ENCODE results near the gene ANKRD11.

The ANKRD11 gene

DNA sequence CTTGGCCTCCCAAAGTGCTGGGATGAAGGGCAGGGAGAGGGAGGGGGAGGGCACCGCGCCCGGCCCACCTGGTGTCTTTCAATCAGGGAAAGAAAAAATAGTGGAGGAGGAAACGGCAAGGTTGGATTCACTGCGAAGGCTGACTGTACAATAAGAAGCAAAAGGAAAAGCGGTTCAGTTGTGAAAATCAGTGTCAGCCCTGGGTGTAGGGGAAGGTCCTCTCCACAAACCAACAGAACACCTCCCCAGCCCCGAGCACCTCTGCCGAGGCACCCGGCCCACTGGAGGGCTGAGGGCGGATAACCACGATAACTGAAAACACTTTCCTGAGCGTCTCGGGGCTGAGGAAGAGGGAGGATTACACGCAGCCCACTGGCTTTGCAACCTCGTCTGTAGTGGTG is 16.4 kb upstream of the ANKRD11 start:
- peak; percentile 43 for DNase-seq (ENCODE audit: low read depth)

DNA sequence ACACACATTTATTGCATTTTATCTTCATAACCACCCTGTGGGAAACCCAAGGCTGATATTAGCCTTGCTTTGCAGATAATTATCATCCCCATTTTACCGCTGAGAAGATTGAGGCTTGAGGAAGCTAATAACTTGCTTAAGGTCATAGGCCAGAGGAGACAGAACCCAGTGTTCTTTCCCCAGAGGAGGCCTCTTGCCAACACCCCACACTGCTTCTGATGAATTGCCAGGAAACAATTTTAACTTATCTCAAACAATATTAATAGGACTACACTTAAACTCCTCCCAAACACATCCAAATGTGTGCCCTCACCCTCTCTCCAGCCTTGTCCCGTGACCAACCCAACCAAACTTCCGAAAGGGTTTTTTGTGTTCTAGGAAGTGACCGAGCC is 15.7 kb upstream of the ANKRD11 start:
- peak; percentile 45 for DNase-seq (ENCODE audit: low read depth)

DNA sequence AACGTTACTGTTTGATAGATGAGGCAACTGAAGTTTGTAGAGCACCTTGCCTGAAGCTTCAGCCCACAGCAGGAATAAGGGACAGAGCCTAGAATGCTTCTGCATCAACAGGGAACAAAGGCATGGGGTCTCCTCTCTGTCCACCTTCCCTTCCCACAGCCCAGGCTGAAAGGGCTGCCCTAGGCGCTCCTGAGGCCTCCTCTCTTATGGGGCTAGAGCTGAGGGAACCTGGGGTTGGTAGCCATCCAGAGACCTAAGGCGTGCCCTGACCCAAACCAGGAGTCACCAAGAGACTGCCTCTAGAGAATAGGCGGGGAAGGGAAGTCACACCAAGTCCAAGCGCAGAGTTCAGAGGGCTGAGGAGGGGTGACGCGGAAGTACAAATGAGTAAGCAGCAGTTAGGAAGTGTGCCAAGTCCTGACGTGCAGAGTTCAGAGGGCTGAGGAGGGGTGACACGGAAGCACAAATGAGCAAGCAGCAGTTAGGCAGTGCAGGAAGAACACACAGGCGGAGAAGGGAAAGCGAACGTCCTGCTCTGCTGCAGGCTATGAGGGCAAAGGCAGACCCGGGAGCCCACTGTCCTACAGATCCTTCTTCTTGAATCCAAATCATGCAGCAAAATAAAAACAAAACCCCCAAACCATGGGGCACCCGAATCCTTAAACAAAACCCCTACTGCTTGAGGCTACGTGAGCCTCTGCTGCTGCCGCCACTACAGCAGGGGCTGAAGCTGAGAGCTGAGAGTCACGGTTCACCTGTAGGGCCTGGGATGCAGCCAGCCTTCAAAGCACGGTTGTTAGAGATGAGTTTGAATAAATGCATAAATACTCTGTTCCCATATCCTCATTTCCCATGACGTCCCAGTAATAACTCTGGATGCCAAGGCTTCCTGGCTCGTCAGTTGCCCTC is 15.1 kb upstream of the ANKRD11 start:
- peak; percentile 94 for DNase-seq (ENCODE audit: low read depth)

DNA sequence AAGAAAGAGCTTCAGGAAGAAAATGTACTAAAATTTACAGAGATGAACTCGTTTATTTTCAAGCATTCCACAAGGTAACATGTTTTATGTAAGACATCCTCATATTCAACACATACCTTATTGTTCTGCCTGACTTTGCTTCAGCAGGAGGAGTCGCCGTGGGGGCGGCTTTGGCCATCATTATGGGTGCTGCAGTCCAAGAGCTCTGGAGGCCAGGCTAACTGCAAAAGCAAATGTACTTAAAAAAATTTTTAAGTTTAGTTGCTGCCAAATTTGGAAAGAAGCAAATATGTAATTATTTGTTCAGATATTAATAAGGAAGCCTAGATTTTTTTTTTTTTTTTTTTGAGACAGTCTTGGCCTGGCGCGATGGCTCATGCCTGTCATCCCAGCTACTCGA is 13.7 kb upstream of the ANKRD11 start:
- DNase-seq (ENCODE audit: low read depth): no peak

DNA sequence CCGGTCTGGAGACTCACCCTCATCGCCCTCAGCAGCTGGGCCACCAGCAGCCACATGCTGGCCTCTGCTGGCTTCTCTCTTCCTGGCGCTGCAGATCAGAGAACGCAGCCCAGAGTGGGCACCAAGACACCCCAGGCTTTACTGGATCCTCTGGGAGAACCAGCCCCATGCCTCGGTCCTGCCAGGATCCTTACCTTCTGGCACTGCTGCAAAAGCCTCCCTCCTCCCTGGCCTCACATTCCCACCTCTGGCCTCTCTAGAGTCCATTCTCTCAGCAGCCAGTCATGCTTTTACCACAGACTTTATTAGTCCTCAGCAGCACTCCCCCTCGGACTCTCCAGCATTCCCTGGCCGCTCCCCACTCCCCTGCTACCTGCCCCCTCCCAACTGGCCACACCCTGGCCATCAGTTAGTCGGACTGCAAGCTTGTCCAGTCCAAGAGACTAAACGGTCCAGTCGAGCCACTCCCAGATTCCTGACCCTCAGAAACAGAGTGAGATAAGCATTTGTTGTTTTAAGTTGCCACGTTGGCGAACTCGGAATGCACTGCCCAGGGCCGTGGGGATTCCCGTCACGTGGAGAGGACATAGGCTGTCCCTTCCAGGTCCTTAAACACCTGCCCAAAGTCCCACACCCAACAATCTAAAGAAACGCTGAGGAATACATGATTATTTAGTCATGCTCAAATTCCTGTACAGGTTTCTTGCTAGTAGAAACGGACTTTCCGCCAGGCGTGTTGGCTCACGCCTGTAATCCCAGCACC is 11.9 kb upstream of the ANKRD11 start:
- DNase-seq (ENCODE audit: low read depth): peak; percentile 63

DNA sequence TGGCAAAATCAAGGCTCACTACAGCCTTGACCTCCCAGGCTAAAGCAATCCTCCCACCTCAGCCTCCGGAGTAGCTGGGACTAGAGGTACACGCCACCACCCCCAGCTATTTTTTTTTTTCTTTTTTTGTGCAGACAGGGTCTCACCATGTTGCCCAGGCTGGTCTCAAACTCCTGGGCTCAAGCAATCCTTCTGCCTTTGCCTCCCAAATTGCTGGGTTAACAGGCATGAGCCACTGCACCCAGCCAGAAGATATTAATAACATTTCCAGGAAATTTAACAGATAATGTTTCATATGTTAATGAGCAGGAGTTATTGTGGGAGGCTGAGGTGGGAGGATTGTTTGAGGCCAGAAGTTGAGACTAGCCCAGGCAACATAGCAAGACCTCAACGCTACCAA is 9.4 kb upstream of the ANKRD11 start:
- no peak for DNase-seq (ENCODE audit: low read depth)

DNA sequence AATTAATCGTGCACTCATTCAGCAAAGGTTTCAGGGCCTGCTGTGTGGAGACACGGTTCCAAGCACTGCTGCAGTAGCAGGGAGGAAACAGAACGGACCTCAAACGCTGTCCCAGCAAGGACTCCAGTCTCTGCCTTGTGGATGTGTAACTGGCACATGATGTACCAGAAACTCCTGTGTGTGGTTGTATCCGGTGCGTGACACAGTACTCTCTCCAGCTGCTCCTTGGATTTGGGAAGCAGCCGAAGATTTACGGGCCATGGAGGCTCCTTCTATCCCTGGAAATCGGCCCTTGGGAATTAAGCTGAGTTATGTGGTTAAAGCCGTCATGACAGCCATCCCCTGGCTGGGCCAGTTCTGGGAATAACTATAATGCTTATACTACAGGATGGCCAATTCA is 8.5 kb upstream of the ANKRD11 start:
- DNase-seq (ENCODE audit: low read depth): no peak

DNA sequence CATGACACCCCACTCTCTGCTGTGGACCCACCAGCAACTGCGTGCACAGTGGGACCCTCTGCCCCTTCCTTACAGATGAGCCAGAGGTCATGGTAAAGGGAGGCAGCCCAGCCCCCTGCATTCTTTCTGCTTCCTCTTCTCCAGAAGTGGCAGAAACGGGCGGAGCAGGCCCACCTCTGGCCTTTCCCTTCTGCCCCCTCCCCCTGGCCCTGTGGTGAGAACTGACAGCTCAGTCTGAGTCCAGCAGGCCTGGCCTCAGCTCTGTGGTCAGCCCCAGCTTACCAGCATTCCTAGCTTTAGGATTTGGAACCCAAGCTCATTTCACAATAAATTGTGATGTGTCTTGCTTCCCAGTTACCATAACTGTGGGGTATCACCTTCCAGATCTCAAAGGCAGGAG is 4.8 kb upstream of the ANKRD11 start:
- DNase-seq (ENCODE audit: low read depth): peak; percentile 95

DNA sequence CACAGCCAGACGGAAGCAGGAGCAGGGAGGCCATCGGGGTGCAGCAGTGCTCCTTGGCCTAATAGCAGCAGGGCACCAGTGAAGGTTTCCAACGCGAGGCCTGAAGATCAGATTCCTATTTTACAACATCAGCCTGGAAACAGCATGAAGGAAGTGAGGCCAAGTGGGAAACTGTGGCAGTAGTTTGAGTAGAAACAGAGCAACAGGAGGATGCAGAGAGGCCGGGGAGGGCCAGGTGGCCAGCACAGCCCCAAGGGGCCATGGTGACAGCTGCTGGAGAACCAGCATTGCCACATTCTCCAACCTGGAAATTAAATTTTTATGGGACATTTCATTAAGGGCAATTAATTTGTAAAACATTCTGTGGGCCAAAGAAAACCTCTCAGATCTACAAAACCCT is 3.4 kb upstream of the ANKRD11 start:
- no peak for DNase-seq (ENCODE audit: low read depth)

DNA sequence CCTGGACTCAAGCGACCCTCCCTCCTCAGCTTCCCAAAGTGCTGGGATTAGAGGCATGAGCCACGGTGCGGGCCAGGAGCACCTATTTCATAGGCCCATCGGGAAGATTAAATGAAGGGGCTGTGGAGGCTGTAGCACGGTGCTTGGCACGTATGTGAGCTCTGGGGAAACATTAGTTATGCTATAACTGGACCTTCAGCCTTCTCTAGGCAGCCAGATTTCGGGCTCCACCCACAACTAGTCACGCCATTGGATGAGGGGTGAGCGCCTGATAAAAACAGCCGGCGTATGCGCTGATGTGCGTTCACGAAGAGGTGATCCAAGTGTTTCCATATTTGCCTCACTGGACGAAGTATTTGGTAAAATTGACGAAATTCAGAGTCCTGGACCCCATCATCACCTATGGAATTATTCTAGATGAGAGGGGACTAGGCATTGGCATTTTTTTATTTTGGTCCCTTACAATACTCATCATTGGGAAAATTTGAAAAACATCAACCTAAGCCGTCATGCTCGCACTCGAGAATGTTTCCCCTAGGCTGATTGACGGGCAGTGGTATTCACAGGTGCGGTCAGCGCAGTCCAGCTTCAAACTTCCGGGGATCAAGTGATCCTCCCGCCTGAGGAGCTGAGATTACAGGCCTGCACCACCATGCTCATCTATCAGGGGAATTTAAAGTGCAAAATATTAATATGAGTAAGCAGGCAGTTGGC is 1.8 kb upstream of the ANKRD11 start:
- DNase-seq (ENCODE audit: low read depth): no peak

DNA sequence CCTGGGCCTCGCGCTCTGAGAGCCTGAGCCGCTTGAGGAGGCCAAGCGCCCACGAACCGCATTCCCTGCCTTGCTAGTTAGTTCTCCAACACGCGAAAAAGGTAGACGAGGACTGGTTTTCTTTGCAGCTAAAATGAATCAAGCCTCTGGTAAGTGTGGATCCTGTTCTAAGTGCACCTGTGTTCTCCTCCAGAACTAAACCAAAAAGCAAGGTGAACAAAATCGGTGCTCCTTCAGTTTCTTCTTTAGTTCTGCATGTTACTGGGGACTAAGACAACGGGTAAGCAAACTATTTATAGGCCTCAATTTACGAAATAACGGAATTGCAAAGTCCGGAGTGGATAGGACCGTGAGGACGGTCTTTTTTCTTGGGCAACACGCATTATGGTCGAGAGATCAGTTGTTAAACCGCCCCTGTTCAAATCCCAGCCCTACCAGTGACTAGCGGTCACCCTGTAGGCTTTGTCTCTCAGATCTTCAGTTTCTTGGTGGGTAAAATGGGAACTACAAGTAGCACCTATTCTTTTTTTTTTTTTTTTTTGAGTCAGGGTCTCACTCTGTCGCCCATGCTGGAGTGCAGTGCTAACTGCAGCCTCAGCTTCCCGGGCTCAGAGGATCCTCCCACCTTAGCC is 993 bp upstream of the ANKRD11 start:
- peak; percentile 50 for DNase-seq (ENCODE audit: low read depth)

DNA sequence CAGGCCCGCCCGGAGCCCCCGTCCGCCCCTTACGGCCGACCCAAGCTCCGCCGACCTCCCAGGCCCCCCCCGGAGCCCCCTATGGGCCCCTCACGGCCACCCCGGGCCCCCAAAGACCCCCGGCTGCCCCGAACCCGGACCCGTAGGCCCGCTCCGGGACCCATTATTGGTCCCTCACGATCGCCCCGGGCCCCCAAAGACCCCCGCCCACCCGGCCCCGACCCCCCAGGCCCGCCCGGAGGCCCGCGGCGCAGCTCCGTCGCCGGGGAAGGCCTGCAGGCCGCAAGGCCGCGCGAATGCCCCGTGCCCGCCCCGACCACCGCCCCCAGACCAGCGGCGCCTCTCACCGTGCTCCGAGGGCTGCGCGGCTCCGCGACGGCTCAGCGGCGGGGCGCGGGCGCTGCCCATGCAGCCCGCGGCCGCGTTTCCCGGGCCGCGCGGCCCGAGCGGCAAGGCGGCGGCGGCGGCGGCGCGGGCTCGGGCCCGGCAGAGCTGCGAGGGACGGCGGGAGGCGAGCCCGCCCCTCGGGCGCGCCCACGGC is 393 bp downstream of the ANKRD11 start:
- no peak for DNase-seq (ENCODE audit: low read depth)

DNA sequence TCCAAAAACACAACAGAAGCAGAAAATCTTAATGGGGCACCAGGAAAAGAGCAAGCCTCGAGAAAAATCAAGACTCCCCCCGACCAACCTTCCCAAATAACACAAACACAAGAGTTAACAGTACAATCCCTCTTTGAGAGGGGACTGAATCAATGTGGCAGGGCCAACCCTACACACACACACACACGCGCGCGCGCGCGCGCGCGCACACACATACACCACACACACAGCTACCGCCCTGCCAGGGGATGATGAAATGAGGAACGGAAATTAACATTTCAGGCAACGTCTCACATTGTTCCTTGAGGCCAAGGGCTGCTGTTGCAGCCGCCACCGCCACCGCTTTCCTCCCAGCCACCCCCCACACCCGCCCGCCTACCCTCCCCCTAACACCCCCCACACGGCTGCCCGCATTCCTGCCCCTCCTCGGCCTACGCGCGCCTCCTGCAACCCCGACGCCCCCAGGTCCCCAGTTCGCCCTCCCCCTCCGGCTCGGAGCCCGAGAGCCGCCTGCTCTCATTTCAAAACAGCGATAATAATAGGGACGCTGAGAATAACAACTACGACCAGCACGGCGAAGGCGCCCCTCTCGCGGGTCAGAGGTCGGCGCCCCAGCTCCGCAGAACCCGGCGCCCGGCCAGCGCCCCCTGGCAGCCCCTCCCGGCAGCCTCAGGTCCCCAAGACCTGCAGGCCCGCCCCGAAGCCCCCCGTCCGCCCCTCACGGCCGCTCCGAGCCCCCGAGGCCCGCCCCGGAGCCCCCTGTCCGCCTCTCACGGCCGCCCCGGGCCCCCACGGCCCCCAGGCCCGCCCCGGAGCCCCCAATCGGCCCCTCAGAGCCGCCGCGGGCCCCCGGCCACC is 1.1 kb downstream of the ANKRD11 start:
- peak; percentile 95 for DNase-seq (ENCODE audit: low read depth)

DNA sequence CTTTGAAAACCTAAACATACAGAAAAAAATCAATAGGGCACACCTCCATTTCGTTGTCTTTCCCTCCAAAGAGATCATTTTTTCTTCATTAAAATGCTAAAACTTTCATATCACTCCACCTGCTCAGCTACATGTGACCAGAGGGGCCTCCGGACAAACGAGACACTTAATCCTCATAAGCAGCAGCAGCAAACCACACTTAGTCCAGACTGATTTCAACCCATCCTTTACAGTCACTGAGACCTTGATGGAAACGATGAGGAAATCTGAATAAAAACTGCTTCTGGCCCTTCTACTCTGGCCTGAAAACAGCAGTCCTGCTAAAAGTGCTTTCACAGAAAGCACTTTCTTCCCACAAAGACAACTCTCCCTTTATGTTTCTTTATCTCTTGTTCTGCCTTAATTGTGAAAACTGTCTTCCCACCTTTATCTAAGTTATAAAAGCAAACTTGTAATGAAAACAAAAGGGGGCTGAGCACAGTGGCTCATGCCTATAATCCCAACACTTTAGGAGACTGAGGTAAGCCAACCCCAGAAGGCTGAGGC is 4.6 kb downstream of the ANKRD11 start:
- DNase-seq (ENCODE audit: low read depth): peak; percentile 74

DNA sequence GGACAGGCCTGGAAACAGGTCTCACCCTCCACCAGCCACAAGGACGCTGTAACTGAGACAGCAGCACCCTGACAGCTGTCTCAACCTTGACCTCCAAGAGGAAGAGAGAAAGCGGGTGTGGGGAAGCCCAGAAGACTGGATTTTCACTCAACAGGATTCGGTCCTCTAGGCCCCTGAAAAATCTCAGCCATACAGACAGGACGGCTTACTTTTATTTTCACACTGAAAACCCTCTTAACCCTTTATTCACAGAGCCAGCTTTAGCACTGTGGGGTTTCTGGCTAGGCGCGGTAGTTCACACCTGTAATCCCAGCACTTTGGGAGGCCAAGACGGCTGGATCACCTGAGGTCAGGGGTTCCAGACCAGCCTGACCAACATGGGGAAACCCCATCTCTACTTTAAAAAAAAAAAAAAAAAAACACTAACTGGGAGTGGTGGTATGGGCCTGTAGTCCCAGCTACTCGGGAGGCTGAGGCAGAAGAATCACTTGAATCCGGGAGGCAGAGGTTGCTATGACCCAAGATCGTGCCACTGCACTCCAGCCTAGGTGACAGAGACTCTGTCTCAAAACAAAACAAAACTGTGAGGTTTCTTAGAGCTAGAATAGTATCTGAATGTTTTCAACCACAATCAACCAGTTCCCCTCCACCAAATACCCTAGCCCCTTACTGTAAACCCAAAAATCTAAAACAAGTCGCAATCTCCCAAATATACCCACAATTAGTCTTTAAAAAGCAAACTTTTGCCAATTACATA is 5.3 kb downstream of the ANKRD11 start:
- no peak for DNase-seq (ENCODE audit: low read depth)

DNA sequence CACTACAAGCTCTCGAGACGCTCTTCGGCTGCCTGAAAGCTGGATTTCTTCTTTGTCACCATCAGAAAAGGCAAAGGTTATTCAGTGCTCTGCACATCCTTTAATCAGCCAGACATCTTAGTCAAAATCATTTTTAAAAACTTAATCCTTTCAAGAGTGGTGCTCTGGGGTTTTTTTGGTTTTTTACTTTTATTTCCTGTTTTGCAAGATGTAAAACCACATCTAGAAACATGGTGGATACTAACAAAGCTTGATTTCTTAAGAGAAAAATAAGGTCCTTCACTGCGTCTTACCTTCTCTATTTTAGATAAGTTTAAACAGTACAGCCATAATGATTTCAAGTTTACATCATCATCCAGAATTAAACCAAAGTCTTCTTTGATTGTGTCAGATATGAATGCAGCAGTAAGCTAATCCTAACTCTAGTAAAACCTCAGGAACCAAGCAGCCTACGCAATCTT is 6.3 kb downstream of the ANKRD11 start:
- peak; percentile 71 for DNase-seq (ENCODE audit: low read depth)

DNA sequence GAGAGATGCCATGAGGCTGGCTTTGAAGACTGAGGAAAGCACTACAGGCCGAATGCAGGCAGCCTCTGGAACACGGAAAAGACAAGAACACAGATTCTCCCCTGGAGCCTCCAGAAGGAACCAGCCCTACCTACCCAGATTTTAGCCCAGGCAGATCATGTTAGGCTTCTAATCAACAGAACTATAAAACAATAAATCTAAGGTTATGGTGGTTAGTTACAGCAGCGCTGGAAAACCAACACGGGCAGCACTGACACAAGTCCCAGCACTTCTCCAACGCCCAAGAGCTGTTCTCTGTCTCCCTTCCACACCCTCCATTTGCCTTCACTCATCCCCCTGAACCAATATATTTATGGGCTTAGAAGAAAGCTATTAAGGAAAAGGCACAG is 7.5 kb downstream of the ANKRD11 start:
- DNase-seq (ENCODE audit: low read depth): no peak

DNA sequence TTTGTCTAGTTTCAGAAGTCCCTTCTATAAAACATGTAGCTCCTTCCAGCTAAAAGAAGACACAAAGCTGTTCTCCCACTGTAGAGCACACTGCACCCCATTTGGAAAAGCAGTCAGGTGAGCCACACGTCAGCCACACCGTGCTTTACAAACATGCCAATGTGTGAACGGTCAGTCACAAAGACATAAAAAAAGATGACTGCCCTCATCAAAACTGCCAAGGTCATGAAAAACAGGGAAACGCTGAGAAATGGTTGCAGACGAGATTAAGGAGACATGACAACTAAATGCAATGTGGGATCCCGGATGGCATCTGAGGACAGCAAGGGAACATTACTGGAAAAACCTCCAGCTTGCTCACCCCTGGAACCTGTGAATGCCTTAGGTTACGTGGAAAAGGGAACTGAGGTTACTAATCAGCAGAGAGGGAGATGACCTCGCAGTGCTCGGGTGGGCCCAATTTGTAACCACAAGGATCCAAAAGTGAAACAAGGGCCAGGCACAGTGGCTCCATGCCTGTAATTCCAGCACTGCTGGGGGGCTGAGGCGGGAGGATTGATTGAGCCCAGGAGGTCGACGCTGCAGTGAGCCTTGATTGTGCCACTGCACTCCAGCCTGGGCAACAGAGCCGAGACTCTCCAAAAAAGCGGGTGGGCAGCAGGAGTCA is 8.1 kb downstream of the ANKRD11 start:
- DNase-seq (ENCODE audit: low read depth): no peak

DNA sequence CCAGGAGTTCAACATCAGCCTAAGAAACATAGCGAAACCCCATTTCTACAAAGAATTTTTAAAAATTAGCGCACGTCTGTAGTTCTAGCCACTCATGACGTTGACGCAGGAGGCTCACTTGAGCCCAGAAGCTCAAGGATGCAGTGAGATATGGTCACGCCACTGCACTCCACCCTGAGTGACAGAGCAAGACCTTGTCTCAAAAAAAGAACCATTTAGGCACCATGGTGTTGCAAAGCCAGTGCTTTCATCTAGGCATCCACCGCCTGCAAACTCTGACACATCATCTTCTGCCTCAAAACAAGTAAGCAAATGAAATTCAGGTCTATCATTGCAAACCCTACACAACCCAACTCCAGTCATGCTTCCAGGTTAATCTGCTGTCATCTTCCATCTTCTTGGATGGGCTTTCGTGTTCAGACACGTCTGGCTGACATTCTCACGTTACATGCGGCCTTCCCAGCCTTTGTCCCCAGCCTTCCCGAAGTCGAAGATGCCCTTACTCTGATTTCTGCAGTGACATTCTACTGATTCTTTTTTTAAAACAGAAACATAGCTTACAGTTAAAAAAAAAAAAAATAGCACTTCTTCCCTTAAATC is 8.9 kb downstream of the ANKRD11 start:
- DNase-seq (ENCODE audit: low read depth): no peak

Data from amniotic epithelial cell (primary cell).